Small intestine (tissue), 7 donors: ENCODE measurements around the gene SLC9A2. TPM values are rescaled to one million over a fixed set of nuclear protein-coding genes. Genes with fewer than 3 reads are reported as not detected.

Source experiments
- DNase-seq, 2 donors: peaks; one replicate each; pipeline versions ENCODE4 v3.0.0 to v3.0.0-alpha.2; 2013
- FAIRE-seq: peaks from 2 replicates; lab custom pipeline; 2012; peaks lifted over from hg19 to GRCh38; lab: Jason Lieb, UNC
- H3K27ac ChIP-seq, 3 donors: one replicate each; pipeline ENCODE4 v1.5.1; 2013; ENCODE audit warnings: low read length in 2 of 3, mild to moderate bottlenecking in 2 of 3, control low read depth in 1 of 3, inconsistent platforms in 1 of 3, low read depth in 1 of 3, moderate library complexity in 1 of 3
- H3K27me3 ChIP-seq, 3 donors: one replicate each; pipeline ENCODE4 v1.6.1; 2013; ENCODE audit warnings: low read length in 3 of 3, inconsistent platforms in 1 of 3; ENCODE audit not compliant: control insufficient read depth in 3 of 3, insufficient read depth in 3 of 3
- H3K36me3 ChIP-seq, 3 donors: one replicate each; pipeline ENCODE4 v1.6.1; 2013; ENCODE audit warnings: low read length in 3 of 3, inconsistent platforms in 1 of 3, low read depth in 1 of 3, mild to moderate bottlenecking in 1 of 3, moderate library complexity in 1 of 3; ENCODE audit not compliant: control insufficient read depth in 3 of 3, insufficient read depth in 2 of 3
- H3K4me1 ChIP-seq, 3 donors: one replicate each; pipeline ENCODE4 v1.6.1; 2013; ENCODE audit warnings: low read length in 2 of 3, inconsistent platforms in 1 of 3, low read depth in 1 of 3, mild to moderate bottlenecking in 1 of 3, moderate library complexity in 1 of 3; ENCODE audit not compliant: control insufficient read depth in 3 of 3, insufficient read depth in 2 of 3
- H3K4me3 ChIP-seq, 3 donors: one replicate each; pipeline ENCODE4 v1.5.1; 2013; ENCODE audit warnings: low read length in 3 of 3, control low read depth in 1 of 3, inconsistent platforms in 1 of 3, low read depth in 1 of 3, mild to moderate bottlenecking in 1 of 3, moderate library complexity in 1 of 3
- H3K9me3 ChIP-seq, 2 donors: one replicate each; pipeline ENCODE4 v1.6.1; 2013; ENCODE audit warnings: low read depth in 1 of 2, low read length in 1 of 2; ENCODE audit not compliant: control insufficient read depth in 2 of 2, insufficient read depth in 1 of 2
- WGBS, 3 donors: extraction: QIAGEN DNeasy Blood & Tissue Kit; methylation state at CpG; one replicate each; pipeline ENCODE4 v1.1.7; 2013; 5-methylcytosine and 5-hydroxymethylcytosine counted together
- polyA plus RNA-seq, 4 donors: library from polyadenylated mRNA; stranded (reverse) in 3 of 4; unstranded in 1 of 4; fragments of 200-250 nt in 3 of 4; fragments of 120-200 nt in 1 of 4; gene quantifications; one replicate each; pipeline versions ENCODE4 v1.2.1 to v1.2.3, GENCODE V29; 2013
- donor health status: healthy with polysubstance abuse.
- donor health status: control.
- donor health status: control.
- donor health status: Bipolar disorder and iron deficiency.
- donor health status: healthy.

Gene SLC9A2
- polyA plus RNA-seq, 4 donors = 1.4 to 4.7 (median 2.7) TPM

DNA sequence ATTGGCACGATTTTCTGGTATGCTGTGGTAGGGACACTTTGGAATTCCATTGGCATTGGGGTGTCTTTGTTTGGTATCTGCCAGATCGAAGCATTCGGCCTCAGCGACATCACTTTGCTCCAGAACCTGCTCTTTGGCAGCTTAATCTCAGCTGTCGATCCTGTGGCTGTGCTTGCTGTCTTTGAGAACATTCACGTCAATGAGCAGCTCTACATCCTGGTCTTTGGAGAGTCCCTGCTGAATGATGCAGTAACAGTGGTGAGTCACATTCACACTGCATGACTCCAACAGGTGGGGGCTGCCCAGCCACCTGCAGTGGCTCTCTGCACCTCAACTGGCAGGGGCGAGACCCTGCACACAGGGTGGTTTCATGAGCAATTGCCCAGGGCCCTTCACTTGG is 38.4 kb downstream of the SLC9A2 start:
- no peak overlapping the region for H3K4me3 ChIP-seq
- DNase-seq = no peak
- FAIRE-seq = no peak
- 86 to 91% (median 86%) methylated on average over 7 of the region's 7 CpGs for WGBS, 3 donors
- no peaks in the 10 kb centered on the region for H3K27me3 ChIP-seq
- H3K9me3 ChIP-seq = no peaks in the 10 kb centered on the region
- no peaks in the 10 kb centered on the region for H3K36me3 ChIP-seq
- peaks cover 0 to 10% (median 4%) of the 10 kb centered on the region in 3 donors for H3K4me1 ChIP-seq
- no peak overlapping the region for H3K27ac ChIP-seq

GRCh38 chr2:102660070-102660469 is 40.7 kb downstream of the SLC9A2 start:
- WGBS, 3 donors = 25 to 56% (median 43%) methylated on average over 2 of the region's 2 CpGs
- Histone ChIP-seq H3K27me3 (no peaks in the 10 kb centered on the region), H3K4me1 (peaks cover 0 to 10% (median 6%) of the 10 kb centered on the region in 3 donors), H3K4me3 (no peak overlapping the region), H3K27ac (peak overlapping the region in 2 of 3 donors; percentile 77 to 81), H3K9me3 (no peaks in the 10 kb centered on the region), H3K36me3 (no peaks in the 10 kb centered on the region)
- no peak for FAIRE-seq
- DNase-seq = peak in 1 of 2 donors; percentile 83

DNA sequence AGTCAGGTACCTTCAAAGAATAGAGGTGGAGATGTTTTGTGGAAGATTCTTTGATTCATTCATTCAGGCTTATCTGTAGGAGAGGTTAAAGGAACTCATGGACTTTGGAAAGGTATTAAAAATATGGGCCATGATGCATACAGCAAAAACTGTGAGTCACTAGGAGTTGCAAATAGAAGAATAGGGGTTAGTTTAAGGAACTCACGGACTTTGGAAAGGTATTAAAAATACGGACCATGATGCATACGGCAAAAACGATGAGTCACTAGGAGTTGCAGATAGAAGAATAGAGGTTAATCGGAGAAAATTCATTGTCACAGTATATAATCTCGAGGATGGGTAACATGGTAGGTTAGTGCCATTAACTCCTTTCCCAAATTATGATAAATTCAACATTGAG is 41.2 kb downstream of the SLC9A2 start:
- DNase-seq (peak; percentile 71 to 94), FAIRE-seq (no peak)
- no peak overlapping the region for H3K27ac ChIP-seq
- whole genome bisulfite sequencing, 3 donors = 23 to 63% (median 30%) methylated on average over 6 of the region's 6 CpGs
- H3K9me3 ChIP-seq = no peaks in the 10 kb centered on the region
- H3K4me1 ChIP-seq = peaks cover 0 to 10% (median 6%) of the 10 kb centered on the region in 3 donors
- no peak overlapping the region for H3K4me3 ChIP-seq
- H3K36me3 ChIP-seq = no peaks in the 10 kb centered on the region
- H3K27me3 ChIP-seq = no peaks in the 10 kb centered on the region

DNA sequence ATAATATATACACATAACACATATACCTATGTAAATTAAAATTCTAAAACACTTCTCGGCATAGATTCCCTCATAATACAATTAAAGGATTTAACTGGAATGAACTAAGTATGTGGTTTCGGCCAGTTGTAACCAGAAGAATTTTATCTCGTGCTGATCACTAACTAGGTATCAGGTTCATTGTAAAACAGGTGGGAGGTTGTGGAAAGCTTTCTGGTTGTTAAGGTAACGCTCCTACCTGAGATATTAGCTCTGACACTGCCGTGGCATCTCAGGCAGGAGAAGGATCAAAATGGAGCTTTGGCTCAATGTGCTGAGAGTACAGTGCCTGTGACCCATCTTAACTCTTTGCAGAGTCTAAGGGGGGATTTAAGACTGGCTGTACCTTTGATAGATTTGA is 42.5 kb downstream of the SLC9A2 start:
- Histone ChIP-seq H3K4me1 (peaks cover 0 to 10% (median 6%) of the 10 kb centered on the region in 3 donors), H3K27ac (no peak overlapping the region), H3K9me3 (no peaks in the 10 kb centered on the region), H3K4me3 (no peak overlapping the region), H3K27me3 (no peaks in the 10 kb centered on the region), H3K36me3 (no peaks in the 10 kb centered on the region)
- 82 to 85% (median 82%) methylated on average over 5 of the region's 5 CpGs for WGBS, 3 donors
- FAIRE-seq (no peak), DNase-seq (peak in 1 of 2 donors; percentile 22)

- no peak overlapping the region for H3K27ac ChIP-seq
- FAIRE-seq = no peak
These were observed 43.5 kb downstream of the SLC9A2 start for GRCh38 chr2:102662833-102663232.

GRCh38 chr2:102663381-102663780 is 44.0 kb downstream of the SLC9A2 start:
- 25 to 46% (median 32%) methylated on average over 3 of the region's 3 CpGs for WGBS, 3 donors
- H3K27ac ChIP-seq = peak overlapping the region in 1 of 3 donors; percentile 50

More at GRCh38 chr2:102662833-102663232, 43.5 kb downstream of the SLC9A2 start:
- WGBS, 3 donors = 48 to 83% (median 66%) methylated on average over 5 of the region's 5 CpGs
- Histone ChIP-seq H3K27me3 (no peaks in the 10 kb centered on the region), H3K36me3 (no peaks in the 10 kb centered on the region), H3K4me3 (no peak overlapping the region), H3K9me3 (no peaks in the 10 kb centered on the region), H3K4me1 (peaks cover 0 to 10% (median 6%) of the 10 kb centered on the region in 3 donors)
- no peak for DNase-seq

DNA sequence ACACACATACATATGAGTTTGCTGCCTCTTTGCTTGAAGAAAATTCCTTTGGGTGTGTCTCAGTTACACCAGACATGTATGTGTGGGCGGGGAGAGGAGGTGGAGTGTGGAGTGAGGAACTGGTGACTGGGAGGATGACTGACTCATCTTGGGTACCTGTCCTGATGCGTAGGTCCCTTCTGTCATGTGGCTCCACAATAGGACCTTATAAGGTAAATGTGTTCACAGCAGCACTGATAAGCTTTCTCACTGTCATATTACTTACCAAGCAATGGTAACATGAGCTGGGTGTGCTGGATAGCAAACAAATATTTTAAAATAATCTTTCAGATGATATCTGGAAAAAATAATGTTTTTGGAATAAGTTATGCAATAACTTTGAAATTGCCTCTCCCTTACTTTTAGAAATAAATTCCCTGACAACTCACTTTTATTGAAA is 45.1 kb downstream of the SLC9A2 start:
- Histone ChIP-seq H3K4me3 (no peak overlapping the region), H3K9me3 (no peaks in the 10 kb centered on the region), H3K4me1 (peaks cover 0 to 10% (median 6%) of the 10 kb centered on the region in 3 donors), H3K27ac (no peak overlapping the region), H3K36me3 (no peaks in the 10 kb centered on the region), H3K27me3 (no peaks in the 10 kb centered on the region)
- DNase-seq (peak; percentile 44 to 58), FAIRE-seq (no peak)
- 45 to 61% (median 54%) methylated on average over 2 of the region's 2 CpGs for WGBS, 3 donors

More at GRCh38 chr2:102663381-102663780, 44.0 kb downstream of the SLC9A2 start:
- no peaks in the 10 kb centered on the region for H3K36me3 ChIP-seq
- peaks cover 0 to 10% (median 6%) of the 10 kb centered on the region in 3 donors for H3K4me1 ChIP-seq
- H3K4me3 ChIP-seq = no peak overlapping the region
- DNase-seq (peak; percentile 27 to 72), FAIRE-seq (no peak)
- H3K27me3 ChIP-seq = no peaks in the 10 kb centered on the region
- no peaks in the 10 kb centered on the region for H3K9me3 ChIP-seq

DNA sequence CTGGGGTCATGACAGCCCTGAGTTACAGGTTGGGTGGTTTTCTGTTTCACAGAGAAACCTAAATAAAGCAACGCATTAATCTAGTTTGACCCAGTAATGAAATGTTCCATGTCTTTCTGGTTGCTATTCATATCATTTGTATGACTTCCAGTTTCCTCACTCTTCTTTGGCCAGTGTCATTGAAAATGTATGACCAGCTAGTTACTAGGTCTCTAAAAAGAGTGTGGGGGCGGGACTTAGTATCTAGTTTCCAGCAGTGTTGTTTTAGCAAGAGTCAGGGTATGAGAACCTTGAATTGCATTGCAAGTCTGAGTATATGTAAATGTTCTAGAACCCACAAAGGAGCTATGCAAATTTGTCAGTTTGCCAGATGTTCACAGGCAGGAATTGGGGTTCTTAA is 47.7 kb downstream of the SLC9A2 start:
- no peak for FAIRE-seq
- no peaks in the 10 kb centered on the region for H3K36me3 ChIP-seq
- H3K4me1 ChIP-seq = peaks cover 0 to 3% (median 2%) of the 10 kb centered on the region in 3 donors
- H3K9me3 ChIP-seq = no peaks in the 10 kb centered on the region
- no peak overlapping the region for H3K4me3 ChIP-seq
- WGBS, 3 donors = 86 to 91% (median 87%) methylated on average over 2 of the region's 2 CpGs
- no peaks in the 10 kb centered on the region for H3K27me3 ChIP-seq
- no peak overlapping the region for H3K27ac ChIP-seq
- no peak for DNase-seq

DNA sequence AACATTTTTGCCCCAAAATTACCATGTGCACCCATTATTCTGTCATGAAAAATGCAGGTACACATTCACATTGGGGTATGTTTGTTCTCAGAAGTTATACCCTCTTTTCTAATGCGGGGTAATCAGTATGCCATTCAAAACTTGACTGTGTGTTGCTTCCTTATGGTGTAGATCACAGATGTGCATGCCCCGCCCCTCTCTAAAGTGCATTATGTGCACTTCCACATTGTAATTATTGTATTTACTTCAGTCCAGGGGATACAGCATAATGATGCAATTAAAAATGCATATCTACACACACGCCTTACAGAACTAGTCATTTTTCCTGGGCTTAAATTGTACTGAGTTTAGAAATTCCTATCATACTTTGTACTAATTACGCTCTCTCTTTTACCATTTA is 48.8 kb downstream of the SLC9A2 start:
- no peak overlapping the region for H3K27ac ChIP-seq

More for the DNA sequence above, 48.8 kb downstream of the SLC9A2 start:
- Histone ChIP-seq H3K36me3 (no peaks in the 10 kb centered on the region), H3K27me3 (no peaks in the 10 kb centered on the region), H3K4me3 (no peak overlapping the region), H3K4me1 (no peaks in the 10 kb centered on the region), H3K9me3 (no peaks in the 10 kb centered on the region)
- FAIRE-seq (no peak), DNase-seq (peak in 1 of 2 donors; percentile 12)
- 74 to 87% (median 76%) methylated on average over 4 of the region's 4 CpGs for WGBS, 3 donors
